ENCODE results near the gene RPS6KA1. TPM values are rescaled to one million over a fixed set of nuclear protein-coding genes. Genes with fewer than 3 reads are reported as not detected.

The RPS6KA1 gene
- total and polyA plus RNA-seq, 2 of the 4 experiments (the other 2 are of a cell fraction) = 3.6 to 6.3 TPM

DNA sequence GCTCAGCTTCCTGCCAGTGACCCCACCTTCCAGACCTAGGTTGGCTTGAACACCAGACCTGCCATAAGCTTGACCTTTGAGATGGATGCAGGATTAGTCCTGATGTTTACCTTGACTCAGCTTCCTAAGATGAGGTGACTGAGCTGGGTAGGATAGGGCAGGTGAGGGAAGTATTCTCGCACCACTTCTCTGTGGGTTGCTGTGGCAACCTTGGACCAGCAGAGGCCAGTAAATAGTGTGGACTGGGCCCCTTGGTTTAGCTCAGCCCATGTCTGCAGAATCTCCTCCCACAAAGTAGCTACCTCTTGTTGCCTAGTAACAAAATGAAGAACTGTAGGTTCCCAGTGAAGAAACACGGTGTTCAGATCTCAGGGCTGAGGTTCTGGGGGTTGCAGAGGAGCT lies 8.4 kb downstream of the RPS6KA1 start:
- Histone ChIP-seq H4K20me1 (ENCODE audit: insufficient read depth, low read length) (no peaks in the 10 kb centered on the region), H3K36me3 (ENCODE audit: control insufficient read depth, insufficient read depth, low read length) (no peaks in the 10 kb centered on the region), H4K8ac (ENCODE audit: low read depth in 2 of 2, low read length in 2 of 2) (no peak overlapping the region), H3K4me1 (ENCODE audit: control insufficient read depth, insufficient read depth, low read length) (peaks cover 15% of the 10 kb centered on the region), H2AK5ac (ENCODE audit: low read depth, low read length) (no peak overlapping the region), H4K5ac (ENCODE audit: low read depth, low read length) (no peak overlapping the region), H3K79me1 (ENCODE audit: low read depth in 1 of 2, low read length in 2 of 2) (no peaks in the 10 kb centered on the region), H2BK20ac (ENCODE audit: low read depth, low read length) (no peak overlapping the region), H3K9ac (ENCODE audit: low read depth, low read length) (no peak overlapping the region), H2BK5ac (ENCODE audit: low read depth, low read length, poor library complexity, severe bottlenecking) (no peak overlapping the region), H2AFZ (replicated peaks; ENCODE audit: low read length, poor library complexity) (peak overlapping the region; percentile 27), H3K18ac (ENCODE audit: low read depth, low read length) (no peak overlapping the region), H2BK120ac (ENCODE audit: low read depth, low read length) (no peak overlapping the region), H3K56ac (ENCODE audit: extremely low read depth, insufficient read depth, low read length) (no peak overlapping the region), H4K91ac (ENCODE audit: insufficient read depth, low read depth, low read length) (no peak overlapping the region), H3K9me1 (ENCODE audit: insufficient read depth, low read length) (peaks cover 4% of the 10 kb centered on the region; the same call in 1 of the 2 replicates), H2BK15ac (ENCODE audit: low read depth, low read length) (no peak overlapping the region), H3K23ac (ENCODE audit: low read depth, low read length) (no peak overlapping the region), H2AK9ac (replicated peaks; ENCODE audit: low read depth, low read length, poor library complexity) (peak overlapping the region; percentile 7), H3K27ac (ENCODE audit: insufficient read depth, low read length) (no peak overlapping the region), H3K4me3 (ENCODE audit: insufficient read depth, low read depth, low read length) (no peak overlapping the region), H3K9me3 (ENCODE audit: control insufficient read depth, insufficient read depth, low read length) (no peaks in the 10 kb centered on the region), H3K4ac (ENCODE audit: low read depth, low read length) (no peak overlapping the region), H3K27me3 (ENCODE audit: control insufficient read depth, insufficient read depth, low read length) (no peaks in the 10 kb centered on the region), H3K4me2 (ENCODE audit: low read depth, low read length) (no peak overlapping the region), H3K14ac (replicated peaks; ENCODE audit: low read depth, low read length) (no peak overlapping the region)
- no TSS peak for BruUV-seq (replicated peaks)
- in situ Hi-C loops (cut with MboI; ENCODE audit: low sequenced_read_pairs) = no loop called here
- no CpG with 5 or more reads among the region's 2 CpGs for WGBS, 2 experiments (ENCODE audit: extremely low coverage in 2 of 2, insufficient read length in 1 of 2)
- DNase-seq (peak; percentile 45), ATAC-seq (ENCODE audit: low read depth) (peak; percentile 68)
- CTCF ChIA-PET = interaction anchor here (0.7 to 2.1 kb wide), 5 partner anchors 10 to 88 kb away, joined by 3 to 8 read pairs (median 3); no protein-coding TSS in a partner anchor
- TF ChIP-seq RAD21 (IDR thresholded peaks at IDR 0.05; ENCODE audit: low read length) = peak; percentile 32
- TF ChIP-seq MXI1 (IDR thresholded peaks at IDR 0.05; ENCODE audit: borderline replicate concordance, low read depth, low read length) = no peak
- TF ChIP-seq CTCF (conservative IDR thresholded peaks at IDR 0.05; ENCODE audit: low read depth, low read length) = peak; percentile 42
- dilution Hi-C loops (cut with HindIII; ENCODE audit: low sequenced_read_pairs, unreplicated experiment) = no loop called here
- POLR2A ChIA-PET (ENCODE audit: unreplicated experiment) = no interaction called here
- intact Hi-C loops (cut with micrococcal nuclease) = no loop called here
